GM21390 (cell line): ENCODE data around the gene TERT.

ENCODE experiments used
- ATAC-seq: cut with Tn5 transposase; IDR thresholded peaks from one replicate; pipeline ENCODE4 v1.9.1; 2021; ENCODE audit not compliant: unreplicated experiment

The TERT gene

GRCh38 chr5:1209896-1210776 is 84.7 kb downstream of the TERT start:
- ATAC-seq = no peak

GRCh38 chr5:1209489-1209852 is 85.4 kb downstream of the TERT start:
- no peak for ATAC-seq

DNA sequence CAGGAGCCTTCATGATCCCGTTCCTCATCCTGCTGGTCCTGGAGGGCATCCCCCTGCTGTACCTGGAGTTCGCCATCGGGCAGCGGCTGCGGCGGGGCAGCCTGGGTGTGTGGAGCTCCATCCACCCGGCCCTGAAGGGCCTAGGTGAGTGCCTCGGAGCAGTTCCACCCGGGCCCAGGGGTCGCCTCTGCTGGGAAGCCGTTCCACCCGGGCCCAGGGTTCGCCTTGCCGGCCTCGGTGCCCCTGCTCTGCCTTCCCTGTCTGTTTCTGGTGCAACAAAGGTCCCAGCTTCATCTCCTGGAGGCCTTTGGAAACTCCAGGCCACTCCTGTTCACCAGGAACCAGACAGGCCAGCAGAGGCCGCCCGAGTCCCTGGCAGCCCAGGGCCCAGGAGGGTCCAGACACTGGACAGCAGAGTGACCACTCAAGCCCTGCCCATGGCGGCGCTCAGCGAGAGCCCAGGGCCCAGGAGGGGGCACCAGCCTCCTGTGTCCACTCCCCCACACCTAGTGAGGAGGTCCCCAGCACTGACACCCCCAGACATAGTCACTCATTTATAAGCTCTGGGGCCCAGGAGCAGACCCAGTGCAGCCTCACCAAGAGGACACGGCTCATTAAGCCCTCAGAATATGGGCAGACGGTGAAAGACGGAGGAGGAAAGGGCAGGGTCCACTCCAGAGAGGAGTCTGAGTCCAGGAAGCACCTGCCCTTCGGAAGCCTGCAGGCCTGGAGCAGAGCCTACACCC is 86.0 kb downstream of the TERT start:
- ATAC-seq = no peak

- ATAC-seq = no peak
Measured at GRCh38 chr5:1208221-1208742, 86.6 kb downstream of the TERT start.

GRCh38 chr5:1207555-1207954 is 87.3 kb downstream of the TERT start:
- no peak for ATAC-seq

GRCh38 chr5:1206521-1207412 is 88.1 kb downstream of the TERT start:
- no peak for ATAC-seq

DNA sequence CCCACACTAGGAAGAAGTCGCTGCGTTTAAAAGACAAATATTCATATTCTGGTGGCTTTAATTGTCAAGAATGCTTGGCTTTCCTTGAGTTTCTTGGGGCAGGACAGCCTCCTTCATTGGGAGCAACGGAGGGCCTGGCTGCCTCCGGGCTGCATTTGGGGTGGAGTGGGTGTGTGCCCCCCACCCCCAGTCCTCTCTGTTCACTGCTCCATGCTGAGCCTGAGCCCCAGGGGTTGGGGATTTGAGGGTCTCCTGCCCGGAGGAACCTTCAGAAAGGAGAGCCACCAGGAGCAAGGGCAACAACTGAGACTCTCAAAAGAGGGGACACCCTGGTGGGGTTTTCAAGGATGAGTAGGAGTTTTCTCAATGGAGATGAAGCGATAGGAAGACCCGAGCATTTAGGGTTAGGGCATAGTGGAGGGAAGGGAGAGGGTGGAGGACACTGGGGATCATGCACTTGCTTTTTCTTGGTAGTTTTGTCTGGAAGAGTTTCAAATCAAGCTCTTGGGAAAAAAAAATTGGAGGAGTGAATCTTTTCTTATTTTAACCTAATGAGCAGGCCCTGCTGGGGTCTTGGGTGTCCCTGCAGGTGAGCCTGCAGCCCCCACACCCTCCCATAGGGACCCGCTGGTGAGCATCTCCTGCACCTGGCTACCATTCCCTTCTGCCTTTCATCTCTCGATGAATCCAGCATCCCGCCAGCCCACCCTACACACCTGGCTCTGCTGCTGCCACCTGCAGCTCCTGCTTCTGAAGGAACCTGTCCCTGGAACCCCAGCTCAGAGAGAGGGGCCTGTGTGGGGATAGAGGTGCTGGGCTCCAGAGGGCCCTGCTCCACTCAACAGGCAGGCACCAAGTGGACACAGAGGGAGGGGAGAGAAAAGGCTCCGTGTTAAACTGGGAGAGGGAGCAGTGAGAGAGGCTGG is 89.3 kb downstream of the TERT start:
- no peak for ATAC-seq

DNA sequence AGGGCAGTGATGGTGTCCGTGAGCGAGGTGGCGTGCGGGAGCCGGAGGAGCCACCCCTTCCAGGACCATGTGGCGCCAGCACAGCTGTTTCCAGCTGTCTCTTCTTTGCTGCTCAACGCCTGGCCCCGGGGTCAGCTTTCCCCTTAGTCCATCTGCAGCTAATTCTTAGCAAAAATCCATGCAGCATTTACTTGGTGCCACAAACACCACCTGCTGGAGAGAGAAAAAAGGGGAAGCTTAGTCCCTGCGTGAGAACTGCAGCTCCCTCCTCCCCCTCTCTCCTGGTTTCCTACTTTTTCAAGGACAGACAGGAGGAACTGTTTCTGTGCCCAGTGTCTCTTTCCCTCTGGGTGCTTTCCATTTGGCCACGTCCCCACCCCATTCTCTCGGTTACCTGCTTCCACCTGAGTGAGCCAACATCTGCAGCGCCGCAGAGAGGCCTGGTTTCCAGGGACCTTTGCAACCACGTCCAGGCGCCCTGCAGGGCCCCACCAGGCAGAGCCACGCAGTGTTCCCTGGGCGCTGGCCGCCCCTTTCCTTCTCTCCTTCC is 90.1 kb downstream of the TERT start:
- no peak for ATAC-seq

DNA sequence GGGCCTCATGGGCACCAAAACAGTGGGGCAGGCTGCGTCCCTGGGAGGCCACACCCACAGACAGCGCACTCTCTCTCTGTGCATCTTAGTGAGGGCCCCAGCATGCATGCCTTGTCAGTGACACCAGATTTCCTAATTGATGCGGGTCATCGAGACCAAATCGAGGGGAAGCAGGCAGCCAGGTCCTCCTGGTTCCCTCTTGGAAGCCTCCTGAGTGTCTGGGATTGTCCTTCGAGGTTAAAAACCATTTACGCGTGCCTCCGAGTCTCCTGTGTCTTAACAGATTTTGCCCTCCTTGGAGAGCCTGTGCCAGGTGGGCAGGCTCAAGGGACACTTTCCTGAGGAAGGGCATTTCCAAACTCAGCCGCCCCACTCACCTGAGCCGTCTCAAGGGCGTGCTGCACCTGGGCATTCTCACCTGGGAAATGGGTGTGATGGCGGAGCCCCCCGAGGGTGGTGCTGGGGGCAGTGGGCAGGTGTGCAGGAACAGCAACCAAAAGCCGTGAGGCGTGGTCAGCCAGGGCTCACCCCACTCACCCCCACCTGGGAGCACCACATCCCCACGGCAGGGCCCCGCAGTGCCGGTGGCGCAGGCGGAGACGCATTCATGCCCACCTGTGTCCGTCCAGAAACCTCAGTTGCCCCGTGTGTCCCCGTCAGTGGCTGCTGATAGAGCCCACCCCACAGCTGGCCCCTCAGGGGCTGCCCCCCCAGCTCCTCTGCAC is 90.7 kb downstream of the TERT start:
- ATAC-seq = no peak

DNA sequence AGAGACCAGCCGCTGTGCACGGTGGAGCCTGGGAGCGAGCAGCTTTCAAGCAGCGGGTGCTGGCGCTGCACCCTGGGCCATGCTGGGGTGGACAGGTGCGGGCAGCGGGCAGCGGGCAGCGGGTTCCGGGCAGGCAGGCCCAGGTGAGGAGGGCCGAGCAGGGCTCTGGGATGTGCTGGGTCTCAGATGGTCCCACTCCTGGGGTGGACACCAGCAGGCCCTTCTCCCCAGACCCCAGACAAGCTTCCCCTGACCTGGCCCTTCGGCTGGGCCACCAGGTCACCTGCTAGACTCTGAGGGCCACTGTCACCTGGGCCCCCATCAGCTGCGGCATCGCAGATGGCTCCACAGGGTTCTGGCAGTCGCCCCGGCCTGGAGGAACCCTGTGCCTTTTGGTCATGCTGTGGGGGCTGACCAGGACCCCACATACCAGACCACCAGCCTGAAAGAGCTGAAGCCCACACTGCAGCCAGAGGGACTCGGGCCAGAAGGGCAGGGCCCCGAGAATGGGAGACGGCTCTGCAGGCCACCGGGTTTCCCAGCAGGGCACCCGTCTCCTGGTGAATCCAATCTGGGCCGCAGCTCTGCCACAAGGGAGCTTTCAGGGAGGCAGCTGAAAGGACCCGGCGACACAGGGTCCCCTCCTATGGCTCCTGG is 91.4 kb downstream of the TERT start:
- no peak for ATAC-seq
